ENCODE data around the gene GCM1.
"Not testable (repeated sequence)": the region's sequence is repeated elsewhere in the genome, so short reads cannot be mapped to it uniquely, and the experiment has no call there.

GCM1 gene

GRCh38 chr6:53148684-53149083, at the start of gene GCM1:
GCM1 (minus strand) TSS chr6:53148841; CDS start chr6:53145632, 3,209 bp downstream.
- no peak for DNase-seq

GRCh38 chr6:53197553-53197952, 48.9 kb upstream of the GCM1 start:
- no peak for DNase-seq

GRCh38 chr6:53195048-53195447, 46.4 kb upstream of the GCM1 start:
- DNase-seq: no peak

- DNase-seq: peak in 1 of 2 experiments; percentile 68
Observed at GRCh38 chr6:53192682-53193188, 44.1 kb upstream of the GCM1 start.

- no peak for DNase-seq
Observed at GRCh38 chr6:53189554-53189953, 40.9 kb upstream of the GCM1 start.

- DNase-seq: no peak
Observed at GRCh38 chr6:53188833-53189232, 40.2 kb upstream of the GCM1 start.

GRCh38 chr6:53180678-53181077, 32.0 kb upstream of the GCM1 start:
- no peak for DNase-seq

GRCh38 chr6:53179961-53180651, 31.5 kb upstream of the GCM1 start:
- DNase-seq: peak; percentile 63 to 86

- no peak for DNase-seq
Observed at GRCh38 chr6:53178837-53179432, 30.3 kb upstream of the GCM1 start.

GRCh38 chr6:53175027-53175426, 26.4 kb upstream of the GCM1 start:
- DNase-seq: no peak

GRCh38 chr6:53172468-53172803, 23.8 kb upstream of the GCM1 start:
- DNase-seq: no peak

- DNase-seq: peak; percentile 70 to 73
Observed at GRCh38 chr6:53171605-53172467, 23.2 kb upstream of the GCM1 start.

GRCh38 chr6:53168516-53169267, 20.1 kb upstream of the GCM1 start:
- no peak for DNase-seq

- no peak for DNase-seq
Observed at GRCh38 chr6:53165293-53165692, 16.7 kb upstream of the GCM1 start.

GRCh38 chr6:53162606-53163005, 14.0 kb upstream of the GCM1 start:
- DNase-seq: no peak

GRCh38 chr6:53161481-53162009, 12.9 kb upstream of the GCM1 start:
- DNase-seq: no peak

GRCh38 chr6:53159558-53159957, 10.9 kb upstream of the GCM1 start:
- no peak for DNase-seq

- DNase-seq: not testable (repeated sequence)
Observed at GRCh38 chr6:53158076-53158475, 9.4 kb upstream of the GCM1 start.

- not testable (repeated sequence) for DNase-seq
Observed at GRCh38 chr6:53155279-53155678, 6.6 kb upstream of the GCM1 start.

- DNase-seq: no peak
Observed at GRCh38 chr6:53154794-53155193, 6.2 kb upstream of the GCM1 start.

GRCh38 chr6:53154071-53154470, 5.4 kb upstream of the GCM1 start:
- no peak for DNase-seq

- no peak for DNase-seq
Observed at GRCh38 chr6:53152576-53152975, 3.9 kb upstream of the GCM1 start.

GRCh38 chr6:53151676-53152075, 3.0 kb upstream of the GCM1 start:
- no peak for DNase-seq

Data from NCI-H2081 (cell line).